Vagina (tissue), 2 donors: ENCODE data around the gene NGFR. TPM values are rescaled to one million over a fixed set of nuclear protein-coding genes. Genes with fewer than 3 reads are reported as not detected.
"Not testable (repeated sequence)": the region's sequence is repeated elsewhere in the genome, so short reads cannot be mapped to it uniquely, and the experiment has no call there.

Experiments
- DNase-seq, 2 donors: peaks; one replicate each; pipeline ENCODE4 v3.0.0-alpha.2; 2017; ENCODE audit errors: extremely low spot score in 2 of 2
- H3K27ac ChIP-seq: fragments of 200-600 bp; sonication (generic); one replicate; pipeline ENCODE4 v1.5.1; 2019
- H3K27me3 ChIP-seq: fragments of 200-600 bp; sonication (generic); one replicate; pipeline ENCODE4 v1.5.1; 2019
- H3K36me3 ChIP-seq, 2 donors: fragments of 200-600 bp; sonication (generic); one replicate each; pipeline ENCODE4 v1.5.1; 2017 to 2019
- H3K4me1 ChIP-seq: fragments of 200-600 bp; sonication (generic); one replicate; pipeline ENCODE4 v1.5.1; 2019
- H3K4me3 ChIP-seq, 2 donors: fragments of 200-600 bp; sonication (generic); 1 replicate in 1 of 2; 2 replicates in 1 of 2; pipeline ENCODE4 v1.5.1; 2016 to 2019
- H3K9me3 ChIP-seq: fragments of 200-600 bp; sonication (generic); one replicate; pipeline ENCODE4 v1.5.1; 2019
- POLR2A ChIP-seq, 2 donors: fragments of 450-650 bp; IDR thresholded peaks; one replicate each; pipeline ENCODE4 v1.6.1; 2017; ENCODE audit warnings: antibody characterized with exemption in 2 of 2, mild to moderate bottlenecking in 2 of 2, moderate library complexity in 2 of 2
- POLR2AphosphoS5 ChIP-seq, 2 donors: sonication (generic); formaldehyde crosslinking; IDR thresholded peaks; one replicate each; pipeline ENCODE4 v1.9.0; 2017; ENCODE audit warnings: antibody characterized with exemption in 2 of 2, mild to moderate bottlenecking in 2 of 2, low read depth in 1 of 2; ENCODE audit not compliant: insufficient read depth in 1 of 2
- intact Hi-C: fragments of 100-400 bp; cut with DNase I; formaldehyde crosslinking; loops from one replicate; pipeline ENCODE4 v1.15.1; 2023
- total RNA-seq: library from RNA; depleted of rRNA; stranded (reverse); fragments of >200 nt; gene quantifications from one replicate; pipeline ENCODE4 v1.2.3, GENCODE V29; 2016
- TF ChIP-seq, protein P1 (sequence below), 3 experiments: fragments of 450-650 bp in 2 of 3; fragments of 200-600 bp in 1 of 3; sonication (generic) in 1 of 3; IDR thresholded peaks; one replicate each; pipeline ENCODE4 v1.5.1; 2017 to 2019; ENCODE audit warnings: antibody characterized with exemption in 3 of 3, mild to moderate bottlenecking in 2 of 3, moderate library complexity in 2 of 3

The NGFR gene
- total RNA-seq, 1 donor from 2014 or later, result 41.7 TPM

DNA sequence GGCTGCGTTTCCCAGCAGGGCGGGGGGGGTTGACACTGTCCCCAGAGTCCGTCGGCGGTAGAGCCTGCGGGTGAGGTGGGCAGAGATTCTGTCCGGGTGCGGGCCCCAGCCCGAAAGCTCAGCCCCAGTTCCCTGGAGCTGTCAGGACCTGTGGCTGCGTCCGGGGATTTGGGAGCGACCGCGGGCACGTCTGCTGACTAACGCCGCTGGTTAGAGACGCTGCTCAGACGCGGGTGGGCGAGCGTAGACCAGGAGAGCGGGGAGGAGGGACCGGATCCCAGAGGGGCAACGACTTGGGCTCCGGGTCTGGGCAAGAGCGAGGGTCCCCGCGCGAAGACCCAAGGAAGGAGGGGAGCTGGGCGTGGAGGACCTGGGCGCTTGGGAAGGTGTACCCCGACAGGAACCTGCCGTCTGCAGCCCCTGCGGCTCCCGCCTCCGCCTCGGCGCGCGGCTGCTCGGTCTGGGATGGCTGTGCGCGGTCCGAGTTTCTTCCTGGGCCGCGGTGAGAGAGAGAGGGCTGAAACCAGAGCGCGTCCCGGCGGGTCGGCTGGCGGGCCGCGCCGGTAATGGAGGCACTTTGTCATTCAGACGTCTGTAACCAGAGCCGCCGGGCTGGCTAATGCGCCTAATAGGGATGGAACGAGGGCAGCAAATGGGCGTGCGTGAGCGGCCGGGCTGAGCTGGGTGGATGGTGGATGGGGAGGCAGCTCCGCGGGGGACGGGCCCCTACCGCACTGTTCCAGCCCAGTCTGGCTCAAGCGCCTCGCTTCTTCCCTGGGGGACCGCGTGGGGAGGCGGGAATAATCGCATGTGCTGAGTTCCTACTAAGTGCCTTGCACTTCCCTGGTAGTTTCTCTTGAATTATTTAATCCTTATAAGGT lies 2.3 kb downstream of the NGFR start:
- no peak for DNase-seq
- Histone ChIP-seq H3K27me3 (no peaks in the 10 kb centered on the region), H3K4me3 (peak overlapping the region; percentile 45 to 56), H3K27ac (no peak overlapping the region), H3K4me1 (peaks cover 36% of the 10 kb centered on the region), H3K36me3 (no peaks in the 10 kb centered on the region), H3K9me3 (no peaks in the 10 kb centered on the region)
- intact Hi-C loops, result no loop called here
- TF ChIP-seq POLR2AphosphoS5 (IDR thresholded peaks at IDR 0.05; ENCODE audit: insufficient read depth in 1 of 2, low read depth in 1 of 2), result peak in 1 of 2 donors; percentile 16
- TF ChIP-seq, protein P1, sequence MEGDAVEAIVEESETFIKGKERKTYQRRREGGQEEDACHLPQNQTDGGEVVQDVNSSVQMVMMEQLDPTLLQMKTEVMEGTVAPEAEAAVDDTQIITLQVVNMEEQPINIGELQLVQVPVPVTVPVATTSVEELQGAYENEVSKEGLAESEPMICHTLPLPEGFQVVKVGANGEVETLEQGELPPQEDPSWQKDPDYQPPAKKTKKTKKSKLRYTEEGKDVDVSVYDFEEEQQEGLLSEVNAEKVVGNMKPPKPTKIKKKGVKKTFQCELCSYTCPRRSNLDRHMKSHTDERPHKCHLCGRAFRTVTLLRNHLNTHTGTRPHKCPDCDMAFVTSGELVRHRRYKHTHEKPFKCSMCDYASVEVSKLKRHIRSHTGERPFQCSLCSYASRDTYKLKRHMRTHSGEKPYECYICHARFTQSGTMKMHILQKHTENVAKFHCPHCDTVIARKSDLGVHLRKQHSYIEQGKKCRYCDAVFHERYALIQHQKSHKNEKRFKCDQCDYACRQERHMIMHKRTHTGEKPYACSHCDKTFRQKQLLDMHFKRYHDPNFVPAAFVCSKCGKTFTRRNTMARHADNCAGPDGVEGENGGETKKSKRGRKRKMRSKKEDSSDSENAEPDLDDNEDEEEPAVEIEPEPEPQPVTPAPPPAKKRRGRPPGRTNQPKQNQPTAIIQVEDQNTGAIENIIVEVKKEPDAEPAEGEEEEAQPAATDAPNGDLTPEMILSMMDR (IDR thresholded peaks at IDR 0.05), result no peak

- peak overlapping the region in 1 of 2 donors; percentile 56 for H3K4me3 ChIP-seq
- no peaks in the 10 kb centered on the region for H3K36me3 ChIP-seq
- no peaks in the 10 kb centered on the region for H3K9me3 ChIP-seq
- no peaks in the 10 kb centered on the region for H3K27me3 ChIP-seq
- H3K4me1 ChIP-seq, result peaks cover 36% of the 10 kb centered on the region
- TF ChIP-seq, protein P1 (IDR thresholded peaks at IDR 0.05), result no peak
- TF ChIP-seq POLR2AphosphoS5 (IDR thresholded peaks at IDR 0.05; ENCODE audit: insufficient read depth in 1 of 2, low read depth in 1 of 2) (no peak), POLR2A (IDR thresholded peaks at IDR 0.05) (no peak)
- intact Hi-C loops, result no loop called here
- DNase-seq, result no peak
- H3K27ac ChIP-seq, result no peak overlapping the region
These were observed 3.0 kb downstream of the NGFR start for GRCh38 chr17:49498029-49498615.

DNA sequence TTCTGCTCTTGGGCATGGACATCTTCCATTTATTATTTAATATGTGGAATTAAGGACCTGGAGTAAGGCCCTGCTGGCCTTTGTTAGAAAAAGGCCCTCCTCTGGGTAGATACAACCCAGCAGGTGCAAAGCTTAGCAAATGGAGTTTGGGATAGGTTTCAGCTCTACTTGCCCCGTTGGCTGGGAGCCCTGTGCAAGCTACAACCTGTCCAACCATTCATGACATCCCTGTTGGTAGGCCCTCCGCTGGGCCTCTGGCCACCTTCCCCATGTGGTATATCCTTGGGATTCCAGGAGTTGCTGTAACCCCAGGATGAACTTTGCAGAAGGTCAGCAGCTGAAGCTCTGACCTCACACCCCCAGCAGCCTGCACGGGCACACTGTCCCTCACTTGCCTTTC lies 6.4 kb downstream of the NGFR start:
- DNase-seq, result no peak
- Histone ChIP-seq H3K27ac (no peak overlapping the region), H3K27me3 (no peaks in the 10 kb centered on the region), H3K4me1 (peaks cover 24% of the 10 kb centered on the region), H3K36me3 (no peaks in the 10 kb centered on the region), H3K9me3 (no peaks in the 10 kb centered on the region), H3K4me3 (no peak overlapping the region)
- intact Hi-C loops, result no loop called here
- TF ChIP-seq POLR2AphosphoS5 (IDR thresholded peaks at IDR 0.05; ENCODE audit: insufficient read depth in 1 of 2, low read depth in 1 of 2) (no peak), POLR2A (IDR thresholded peaks at IDR 0.05) (no peak)
- TF ChIP-seq, protein P1 (IDR thresholded peaks at IDR 0.05), result no peak

- Histone ChIP-seq H3K27me3 (no peaks in the 10 kb centered on the region), H3K27ac (no peak overlapping the region), H3K9me3 (no peaks in the 10 kb centered on the region), H3K4me3 (no peak overlapping the region), H3K36me3 (no peaks in the 10 kb centered on the region), H3K4me1 (peaks cover 18% of the 10 kb centered on the region)
- intact Hi-C loops, result loop anchor here (1.0 kb wide), 1 partner anchor 28 kb away; no protein-coding TSS in a partner anchor
- TF ChIP-seq POLR2A (IDR thresholded peaks at IDR 0.05) (no peak), POLR2AphosphoS5 (IDR thresholded peaks at IDR 0.05; ENCODE audit: insufficient read depth in 1 of 2, low read depth in 1 of 2) (no peak)
- TF ChIP-seq, protein P1 (IDR thresholded peaks at IDR 0.05), result no peak
- no peak for DNase-seq
These were observed 7.2 kb downstream of the NGFR start for GRCh38 chr17:49502254-49502653.

DNA sequence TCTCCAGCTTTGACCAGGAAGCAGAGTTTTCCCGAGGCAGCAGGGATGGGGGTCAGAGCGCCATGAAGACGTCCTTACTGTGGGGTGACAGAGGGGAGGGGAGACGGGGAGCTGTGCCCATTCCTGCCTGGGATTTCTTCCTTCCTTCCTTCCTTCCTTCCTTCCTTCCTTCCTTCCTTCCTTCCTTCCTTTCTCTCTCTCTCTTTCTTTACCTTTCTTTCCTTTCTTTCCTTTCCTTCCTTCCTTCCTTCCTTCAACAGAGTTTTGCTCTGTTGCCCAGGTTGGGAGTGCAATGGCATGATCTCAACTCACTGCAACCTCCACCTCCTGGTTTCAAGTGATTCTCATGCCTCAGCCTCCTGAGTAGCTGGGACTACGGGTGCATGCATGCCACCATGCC lies 7.6 kb downstream of the NGFR start:
- not testable (repeated sequence) for H3K36me3 ChIP-seq, H3K27ac ChIP-seq, DNase-seq, H3K9me3 ChIP-seq, H3K27me3 ChIP-seq, H3K4me3 ChIP-seq
- peaks cover 18% of the 10 kb centered on the region for H3K4me1 ChIP-seq
- intact Hi-C loops, result loop anchor here (1.0 kb wide), 1 partner anchor 28 kb away; no protein-coding TSS in a partner anchor
